B cell (primary cell): ENCODE results near the gene RNF181. TPM values are rescaled to one million over a fixed set of nuclear protein-coding genes. Genes with fewer than 3 reads are reported as not detected.

Source experiments
- ATAC-seq: fragments of 200-7000 bp; cut with Tn5 transposase; one replicate; pipeline ENCODE4 v1.10.0; 2021; ENCODE audit warnings: low read depth, mild to moderate bottlenecking, moderate number of reproducible peaks, moderate library complexity
- CTCF ChIA-PET: fragments of 350-600 bp; sonication (Branson Sonifier 250); formaldehyde crosslinking; loops from one replicate; lab custom pipeline; 2021; ENCODE audit warnings: antibody characterized with exemption, inconsistent platforms; lab: Charles Lee
- POLR2A ChIA-PET: fragments of 350-600 bp; sonication (Branson Sonifier 250); formaldehyde crosslinking; loops from one replicate; lab custom pipeline; 2021; ENCODE audit warnings: antibody characterized with exemption; lab: Charles Lee
- DNase-seq: peaks from one replicate; pipeline ENCODE4 v3.0.0; 2013
- H2AFZ ChIP-seq: 2 replicates; pipeline ENCODE4 v1.6.1; 2012; ENCODE audit warnings: mild to moderate bottlenecking, low read depth, low read length; ENCODE audit not compliant: insufficient read depth, poor library complexity, severe bottlenecking
- H3K27ac ChIP-seq, 2 donors: 1 replicate in 1 of 2; 2 replicates in 1 of 2; pipeline ENCODE4 v1.5.1; 2012 to 2013; ENCODE audit warnings: low read length in 2 of 2, mild to moderate bottlenecking in 2 of 2, moderate library complexity in 1 of 2
- H3K27me3 ChIP-seq, 4 experiments: fragments of 200-600 bp in 1 of 4; sonication (generic) in 1 of 4; replicated peaks in 1 of 4; 1 replicate in 2 of 4; 2 replicates in 2 of 4; pipeline versions ENCODE4 v1.6.1 to v1.7.0; 2013 to 2016; ENCODE audit warnings: low read length in 3 of 4, mild to moderate bottlenecking in 2 of 4, mixed read lengths in 1 of 4, moderate library complexity in 1 of 4; ENCODE audit not compliant: insufficient read depth in 4 of 4, control insufficient read depth in 3 of 4; ENCODE audit errors: control extremely low read depth in 1 of 4
- H3K36me3 ChIP-seq, 2 experiments: replicated peaks in 1 of 2; 1 replicate in 1 of 2; 2 replicates in 1 of 2; pipeline versions ENCODE4 v1.6.1 to v1.7.1; 2013; ENCODE audit warnings: low read length in 1 of 2; ENCODE audit not compliant: insufficient read depth in 2 of 2, control insufficient read depth in 1 of 2; ENCODE audit errors: control extremely low read depth in 1 of 2, extremely low read depth in 1 of 2
- H3K4me1 ChIP-seq, 2 donors: fragments of 200-600 bp in 1 of 2; sonication (generic) in 1 of 2; 1 replicate in 1 of 2; 2 replicates in 1 of 2; pipeline versions ENCODE4 v1.5.1 to v1.6.1; 2013 to 2017; ENCODE audit warnings: low read length in 2 of 2; ENCODE audit not compliant: control insufficient read depth in 2 of 2, insufficient read depth in 2 of 2
- H3K4me2 ChIP-seq: replicated peaks from 2 replicates; pipeline ENCODE3; 2012; ENCODE audit warnings: mild to moderate bottlenecking, low read depth, low read length; ENCODE audit not compliant: poor library complexity, severe bottlenecking
- H3K4me3 ChIP-seq, 5 experiments: fragments of 200-600 bp in 1 of 5; sonication (generic) in 1 of 5; 1 replicate in 3 of 5; 2 replicates in 2 of 5; pipeline versions ENCODE4 v1.5.1 to v1.7.0; 2011 to 2016; ENCODE audit warnings: low read length in 4 of 5, mild to moderate bottlenecking in 4 of 5, low read depth in 2 of 5, control low read depth in 1 of 5, moderate library complexity in 1 of 5; ENCODE audit not compliant: insufficient read depth in 1 of 5; ENCODE audit errors: control extremely low read depth in 1 of 5, extremely low read depth in 1 of 5
- H3K79me2 ChIP-seq: fragments of 200-600 bp; sonication (generic); one replicate; pipeline ENCODE4 v1.6.0; 2016; ENCODE audit warnings: low read length; ENCODE audit not compliant: control insufficient read depth, insufficient read depth
- H3K9ac ChIP-seq: fragments of 200-600 bp; sonication (generic); 2 replicates; pipeline ENCODE4 v1.6.1; 2017; ENCODE audit warnings: mild to moderate bottlenecking, low read length, moderate library complexity
- H3K9me3 ChIP-seq, 3 donors: one replicate each; pipeline versions ENCODE4 v1.6.1 to v1.7.1; 2013; ENCODE audit warnings: low read length in 2 of 3; ENCODE audit not compliant: control insufficient read depth in 2 of 3, insufficient read depth in 1 of 3; ENCODE audit errors: control extremely low read depth in 1 of 3
- H4K20me1 ChIP-seq: 2 replicates; pipeline ENCODE4 v1.6.0; 2012; ENCODE audit warnings: mild to moderate bottlenecking, low read length; ENCODE audit not compliant: insufficient read depth, control insufficient read depth, poor library complexity, severe bottlenecking
- H3K27ac Mint-ChIP-seq: one replicate; pipeline ENCODE4 v1.8.0; 2021; ENCODE audit warnings: mixed read lengths
- H3K27me3 Mint-ChIP-seq: one replicate; pipeline ENCODE4 v1.8.0; 2021; ENCODE audit warnings: mixed read lengths
- H3K4me1 Mint-ChIP-seq: one replicate; pipeline ENCODE4 v1.8.0; 2021; ENCODE audit warnings: mixed read lengths
- H3K4me3 Mint-ChIP-seq: one replicate; pipeline ENCODE4 v1.8.0; 2021; ENCODE audit warnings: mixed read lengths
- H3K9me3 Mint-ChIP-seq: one replicate; pipeline ENCODE4 v1.8.0; 2022; ENCODE audit warnings: mixed read lengths; ENCODE audit not compliant: insufficient read depth
- CTCF ChIP-seq: fragments of 200-600 bp; IDR thresholded peaks from one replicate; pipeline ENCODE4 v1.8.0; 2022; ENCODE audit warnings: antibody characterized with exemption, mild to moderate bottlenecking
- EZH2 ChIP-seq: IDR thresholded peaks from 2 replicates; pipeline ENCODE4 v1.6.1; 2012; ENCODE audit warnings: borderline replicate concordance, low read depth, mild to moderate bottlenecking, moderate library complexity, low read length; ENCODE audit not compliant: insufficient read depth, poor library complexity, severe bottlenecking
- WGBS: methylation state at CpG from one replicate; pipeline ENCODE4 v1.1.5; 2013; ENCODE audit warnings: missing lambda C conversion rate; ENCODE audit not compliant: insufficient coverage; 5-methylcytosine and 5-hydroxymethylcytosine counted together
- intact Hi-C: fragments of 100-400 bp; cut with micrococcal nuclease; formaldehyde crosslinking; loops from one replicate; pipeline ENCODE4 v1.10.0; 2022
- polyA plus RNA-seq: library from polyadenylated mRNA; depleted of rRNA; stranded (reverse); fragments of >200 nt; gene quantifications from 2 replicates; pipeline ENCODE4 v1.2.3, GENCODE V29; 2012
- total RNA-seq, 2 donors: library from RNA; stranded (reverse); fragments of 120-200 nt in 1 of 2; gene quantifications; 1 replicate in 1 of 2; 2 replicates in 1 of 2; pipeline versions ENCODE4 v1.2.3 to v1.2.4, GENCODE V29; 2013 to 2022

The RNF181 gene
- total and polyA plus RNA-seq, 2 donors (not counting 1 experiment from before 2014, with no cell fraction given): 76.6 to 151 TPM

- Mint-ChIP-seq H3K27me3 (no peaks in the 10 kb centered on the region), H3K4me1 (peaks cover 61% of the 10 kb centered on the region), H3K9me3 (no peaks in the 10 kb centered on the region), H3K27ac (peak overlapping the region; percentile 46), H3K4me3 (peak overlapping the region; percentile 71)
- Histone ChIP-seq H3K9me3 (no peaks in the 10 kb centered on the region), H3K4me2 (no peak overlapping the region), H3K36me3 (peaks cover 0 to 23% of the 10 kb centered on the region in 2 experiments), H3K4me1 (peaks cover 37 to 57% of the 10 kb centered on the region in 2 donors), H3K27ac (no peak overlapping the region), H3K27me3 (no peaks in the 10 kb centered on the region), H3K4me3 (no peak overlapping the region), H3K9ac (no peak overlapping the region), H3K79me2 (peaks cover 50% of the 10 kb centered on the region), H4K20me1 (peaks cover 7% of the 10 kb centered on the region), H2AFZ (no peak overlapping the region)
- POLR2A ChIA-PET: interaction anchor here (1.4 to 1.5 kb wide), 2 partner anchors 13 to 21 kb away, joined by 3 to 15 read pairs; partner anchors contain the start of genes GGCX and RNF181
- TF ChIP-seq EZH2 (no peak), CTCF (no peak)
- CTCF ChIA-PET: no interaction called here
- ATAC-seq: no peak
- no peak for DNase-seq
- no CpG with 5 or more reads among the region's 1 CpG for WGBS
- intact Hi-C loops: no loop called here
These were observed 13.1 kb upstream of the RNF181 start for GRCh38 chr2:85582492-85582891.

- H3K27me3 Mint-ChIP-seq: no peaks in the 10 kb centered on the region
- ATAC-seq (no peak), DNase-seq (no peak)
- H3K27ac Mint-ChIP-seq: peak overlapping the region; percentile 81
- peak overlapping the region in 1 of 2 donors; percentile 64 for H3K27ac ChIP-seq
- intact Hi-C loops: loop anchor here (1.0 kb wide), 1 partner anchor 46 kb away; no protein-coding TSS in a partner anchor
- H3K27me3 ChIP-seq: no peaks in the 10 kb centered on the region
- ChIA-PET POLR2A (interaction anchor here (1.4 to 1.9 kb wide), 3 partner anchors 12 to 22 kb away, joined by 3 to 15 read pairs (median 8); partner anchors contain the start of genes GGCX and RNF181), CTCF (interaction anchor here (2.5 kb wide), 1 partner anchor 12 kb away, joined by 11 read pairs; the partner anchor contains the start of gene RNF181)
- H3K9me3 Mint-ChIP-seq: no peaks in the 10 kb centered on the region
- peak overlapping the region; percentile 80 for H2AFZ ChIP-seq
- peaks cover 7% of the 10 kb centered on the region for H4K20me1 ChIP-seq
- peaks cover 57% of the 10 kb centered on the region for H3K4me1 Mint-ChIP-seq
- H3K36me3 ChIP-seq: peaks cover 0 to 23% of the 10 kb centered on the region in 2 experiments
- TF ChIP-seq CTCF (no peak), EZH2 (no peak)
- WGBS: 18% methylated on average over 14 of the region's 16 CpGs
- H3K79me2 ChIP-seq: peaks cover 37% of the 10 kb centered on the region
- peaks cover 37 to 54% of the 10 kb centered on the region in 2 donors for H3K4me1 ChIP-seq
- H3K4me3 Mint-ChIP-seq: peak overlapping the region; percentile 90
- H3K9me3 ChIP-seq: no peaks in the 10 kb centered on the region
- peak overlapping the region; percentile 68 for H3K9ac ChIP-seq
- peak overlapping the region in 4 of 5 experiments; percentile 51 to 70 (median 64) for H3K4me3 ChIP-seq
- H3K4me2 ChIP-seq: peak overlapping the region; percentile 89
These were observed 11.7 kb upstream of the RNF181 start for GRCh38 chr2:85583667-85584353.
